GM18505 (cell line): Measurements from ENCODE around the gene TREH.

Experiments used
- ATAC-seq: cut with Tn5 transposase; IDR thresholded peaks from one replicate; pipeline ENCODE4 v1.9.1; 2021; ENCODE audit not compliant: unreplicated experiment
- POLR2A ChIP-seq: IDR thresholded peaks from 4 replicates; pipeline ENCODE4 v1.6.1; 2011; ENCODE audit warnings: borderline replicate concordance; ENCODE audit not compliant: insufficient read depth, insufficient read length; ENCODE audit errors: extremely low read depth

TREH gene

DNA sequence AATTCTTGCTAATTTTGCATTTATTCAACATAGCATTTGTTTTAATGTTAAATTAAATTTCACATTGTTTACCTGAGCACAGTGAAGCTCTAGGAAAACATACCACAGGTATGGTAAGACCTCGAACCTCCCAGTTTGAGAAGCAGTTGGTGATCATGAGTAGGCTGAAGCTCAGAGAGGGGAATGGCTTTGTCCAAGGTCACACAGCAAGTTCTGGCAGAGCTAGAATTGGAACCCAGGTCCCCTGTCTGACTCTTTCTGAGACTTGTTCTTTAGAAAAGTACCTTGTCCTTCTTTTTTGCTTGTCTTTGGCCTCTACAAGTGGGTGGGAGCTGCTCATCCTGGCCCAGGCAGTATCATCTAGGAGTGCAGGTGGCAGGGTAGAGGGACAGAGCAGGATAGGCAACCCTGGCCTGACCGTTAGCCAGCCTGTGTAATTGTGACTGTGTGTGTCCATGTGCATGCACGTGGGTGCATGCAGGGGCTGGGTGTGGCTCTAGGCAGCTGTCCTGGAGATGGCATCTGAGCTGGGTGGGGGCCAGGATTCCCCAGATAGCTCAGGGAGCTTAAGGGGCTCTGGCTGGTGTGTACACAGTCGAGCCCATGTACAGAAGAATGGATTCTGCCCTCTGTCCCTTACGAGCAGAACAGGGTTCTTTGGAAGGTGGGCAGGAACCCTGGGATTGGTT lies 50.4 kb downstream of the TREH start:
- no peak for ATAC-seq
- TF ChIP-seq POLR2A, result no peak

DNA sequence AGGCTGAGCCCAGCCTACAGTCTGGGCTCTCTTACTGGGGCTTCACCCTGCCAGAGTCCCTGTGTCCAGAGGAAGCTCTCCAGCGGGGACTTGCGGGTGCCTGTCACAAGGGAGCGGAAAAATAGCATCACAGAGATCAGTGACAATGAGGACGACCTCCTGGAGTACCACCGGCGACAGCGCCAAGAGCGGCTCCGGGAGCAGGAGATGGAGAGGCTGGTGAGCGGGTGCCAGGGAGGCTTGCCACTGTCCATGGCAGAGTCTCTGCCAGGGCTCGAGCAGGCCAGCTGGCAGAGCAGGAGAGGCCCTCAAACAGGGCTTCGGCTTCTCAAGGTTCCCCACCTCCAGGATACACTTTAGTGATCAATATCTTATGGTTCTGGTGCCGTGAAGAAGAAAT lies 51.0 kb downstream of the TREH start:
- ATAC-seq, result no peak
- no peak for TF ChIP-seq POLR2A

DNA sequence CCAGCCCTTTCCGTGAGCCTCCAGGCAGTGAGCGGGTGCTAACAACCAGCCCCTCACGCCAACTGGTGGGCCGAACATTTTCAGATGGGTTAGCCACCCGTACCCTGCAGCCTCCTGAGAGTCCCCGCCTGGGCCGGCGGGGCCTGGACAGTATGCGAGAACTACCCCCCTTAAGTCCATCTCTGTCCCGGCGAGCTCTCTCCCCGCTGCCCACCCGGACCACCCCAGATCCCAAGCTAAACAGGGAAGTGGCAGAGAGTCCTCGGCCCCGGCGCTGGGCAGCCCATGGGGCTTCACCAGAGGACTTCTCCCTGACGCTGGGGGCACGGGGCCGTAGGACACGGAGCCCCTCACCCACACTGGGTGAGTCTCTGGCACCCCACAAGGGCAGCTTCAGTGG lies 51.4 kb downstream of the TREH start:
- no peak for ATAC-seq
- TF ChIP-seq POLR2A, result no peak

DNA sequence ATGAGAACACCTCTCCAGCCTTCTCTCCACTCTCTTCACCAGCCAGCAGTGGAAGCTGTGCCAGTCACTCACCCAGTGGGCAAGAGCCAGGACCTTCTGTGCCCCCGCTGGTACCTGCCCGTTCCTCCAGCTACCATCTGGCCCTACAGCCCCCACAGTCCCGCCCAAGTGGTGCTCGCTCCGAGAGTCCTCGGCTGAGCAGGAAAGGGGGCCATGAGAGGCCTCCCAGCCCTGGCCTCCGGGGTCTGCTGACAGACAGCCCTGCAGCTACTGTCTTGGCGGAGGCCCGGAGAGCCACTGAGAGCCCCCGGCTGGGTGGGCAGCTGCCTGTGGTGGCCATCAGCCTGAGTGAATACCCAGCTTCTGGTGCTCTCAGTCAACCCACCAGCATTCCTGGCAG lies 51.9 kb downstream of the TREH start:
- no peak for TF ChIP-seq POLR2A
- ATAC-seq, result no peak

DNA sequence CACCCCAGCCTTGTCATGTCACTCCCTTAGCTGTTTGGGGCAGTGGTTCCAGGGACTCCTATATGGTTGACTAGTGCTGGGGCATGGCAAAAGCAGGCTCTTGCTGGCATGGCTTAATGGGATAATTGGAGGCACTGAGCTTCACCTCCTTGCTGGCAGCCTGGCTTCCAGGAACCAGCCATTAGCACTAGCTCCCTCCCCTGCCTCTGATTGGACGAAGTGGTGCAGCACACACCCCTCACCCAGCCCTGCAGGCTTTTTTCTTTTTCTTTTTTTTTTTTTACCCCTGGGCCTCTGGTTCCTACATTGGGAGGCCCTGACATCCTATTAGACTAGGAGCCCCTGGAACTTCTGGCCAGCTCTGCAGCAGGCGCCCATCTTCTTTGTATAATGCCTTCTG lies 53.5 kb downstream of the TREH start:
- no peak for TF ChIP-seq POLR2A
- no peak for ATAC-seq

DNA sequence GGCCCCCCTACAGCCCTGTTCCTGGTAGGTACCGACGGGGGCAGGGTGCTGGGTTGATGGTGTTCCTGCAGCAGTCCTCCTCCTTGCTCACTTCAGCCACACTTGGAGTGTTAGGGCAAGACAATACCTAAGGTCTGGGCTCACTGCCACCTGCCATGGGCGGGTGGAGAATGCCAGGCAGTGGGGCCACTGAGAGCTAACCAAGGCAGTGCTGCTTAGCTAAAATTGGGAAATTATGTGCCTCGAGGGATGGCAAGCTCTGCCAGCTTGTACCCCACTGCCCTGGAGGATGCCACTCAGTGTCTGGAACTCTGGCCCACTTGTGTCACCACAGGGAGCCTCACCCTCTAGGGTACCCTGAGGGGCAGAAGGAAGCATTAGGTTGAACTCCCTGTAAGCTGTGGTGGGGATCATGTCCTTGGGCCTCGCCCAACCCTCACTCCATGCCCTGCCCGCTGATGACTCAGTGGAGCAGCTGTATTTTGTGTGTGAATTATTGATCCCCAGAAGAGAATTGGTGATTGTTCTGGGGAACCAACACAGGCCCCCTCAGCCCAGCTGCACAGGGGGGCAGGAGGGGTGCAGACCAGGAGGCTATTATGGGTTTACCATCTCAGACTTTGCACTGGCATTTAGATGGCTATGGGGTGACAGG lies 54.3 kb downstream of the TREH start:
- ATAC-seq, result no peak
- no peak for TF ChIP-seq POLR2A

DNA sequence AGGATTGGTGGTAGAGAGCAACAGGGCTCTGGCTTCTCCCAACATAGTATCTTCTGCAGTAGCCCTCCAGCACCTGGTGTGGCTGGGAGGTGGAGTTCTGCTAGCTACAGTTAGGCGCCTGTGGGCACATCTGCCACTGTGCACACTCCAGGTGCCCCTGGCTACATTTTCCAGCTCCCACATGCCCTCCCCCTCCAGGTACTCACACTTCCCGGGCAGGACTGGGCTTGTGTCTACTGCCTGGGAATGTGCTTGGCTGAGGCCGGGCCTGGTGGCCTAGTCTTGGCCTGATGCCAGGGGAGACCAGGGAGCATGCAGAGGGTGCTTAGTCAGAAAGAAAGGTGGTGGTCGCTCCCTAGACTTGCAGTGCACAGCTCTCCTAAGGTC lies 56.2 kb downstream of the TREH start:
- TF ChIP-seq POLR2A, result no peak
- no peak for ATAC-seq

DNA sequence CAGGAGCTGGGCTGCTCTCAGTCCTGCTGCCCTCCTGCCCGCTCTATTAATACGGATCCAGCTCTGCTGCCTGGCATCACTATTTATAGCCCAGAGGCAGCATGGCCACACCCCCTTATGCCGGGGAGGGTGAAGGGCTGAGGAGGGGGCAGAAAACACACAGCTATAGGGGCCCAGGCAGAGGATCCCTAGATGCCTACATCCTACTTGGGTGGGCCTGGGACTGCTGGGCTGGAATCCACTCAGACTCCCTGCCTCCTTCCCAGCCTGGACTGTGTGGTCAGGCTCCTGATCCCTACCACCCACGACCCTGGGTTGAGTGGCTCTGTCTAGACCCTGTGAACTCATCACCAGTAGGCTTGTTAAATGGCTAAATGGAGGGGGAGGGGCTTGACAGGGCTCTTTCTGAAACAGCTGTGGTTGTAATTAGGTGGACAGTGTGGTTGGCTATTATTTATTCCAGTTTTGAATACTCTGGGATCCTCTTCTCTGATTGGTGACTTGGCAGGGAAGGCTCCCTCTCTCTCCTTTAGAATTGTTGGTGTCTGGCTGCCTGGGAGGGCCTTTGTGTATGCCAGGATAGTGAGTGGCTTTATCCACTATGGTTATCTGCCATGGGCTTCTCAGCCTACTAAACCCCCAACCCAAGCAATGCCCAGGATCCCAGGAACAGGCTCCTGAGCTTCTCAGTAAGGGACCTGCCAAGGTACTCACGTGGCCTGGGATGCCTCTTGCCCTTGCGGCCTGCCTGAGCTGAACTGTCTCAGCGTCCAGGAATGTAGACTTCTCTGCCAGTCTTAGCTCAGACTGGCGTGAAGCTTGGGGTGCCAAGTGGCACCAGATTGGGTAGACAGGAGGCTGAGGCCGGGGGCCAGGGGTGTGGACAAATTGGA lies 56.8 kb downstream of the TREH start:
- no peak for TF ChIP-seq POLR2A
- no peak for ATAC-seq

DNA sequence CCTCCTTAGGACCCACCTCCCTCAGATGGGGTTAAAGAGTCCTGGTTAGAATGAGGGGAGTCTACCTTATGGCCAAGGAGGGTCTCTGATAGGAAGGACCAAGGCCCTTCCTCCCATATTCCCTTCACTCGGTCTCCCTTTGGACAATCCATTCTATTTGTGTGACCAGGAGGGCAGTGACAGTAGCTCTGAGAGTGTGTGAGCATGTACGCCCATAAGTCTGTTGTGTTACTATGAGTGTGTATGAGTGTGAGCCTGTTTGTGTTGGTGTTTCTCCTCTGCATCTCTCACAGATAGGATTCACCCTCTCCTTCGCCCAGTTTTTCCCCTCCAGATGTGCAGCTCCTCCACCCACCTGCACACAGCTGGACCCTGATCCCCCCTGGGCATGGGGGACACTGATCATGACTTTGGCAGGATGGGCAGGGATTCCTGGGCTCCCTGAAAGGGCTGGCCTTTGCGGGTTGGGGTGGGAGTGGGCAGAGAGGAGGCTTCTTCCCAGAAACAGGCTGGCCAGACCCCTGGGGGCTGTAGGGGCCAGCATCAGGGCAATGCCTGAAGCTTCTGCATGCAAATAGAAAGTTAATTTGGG lies 57.6 kb downstream of the TREH start:
- TF ChIP-seq POLR2A, result no peak
- ATAC-seq, result no peak

DNA sequence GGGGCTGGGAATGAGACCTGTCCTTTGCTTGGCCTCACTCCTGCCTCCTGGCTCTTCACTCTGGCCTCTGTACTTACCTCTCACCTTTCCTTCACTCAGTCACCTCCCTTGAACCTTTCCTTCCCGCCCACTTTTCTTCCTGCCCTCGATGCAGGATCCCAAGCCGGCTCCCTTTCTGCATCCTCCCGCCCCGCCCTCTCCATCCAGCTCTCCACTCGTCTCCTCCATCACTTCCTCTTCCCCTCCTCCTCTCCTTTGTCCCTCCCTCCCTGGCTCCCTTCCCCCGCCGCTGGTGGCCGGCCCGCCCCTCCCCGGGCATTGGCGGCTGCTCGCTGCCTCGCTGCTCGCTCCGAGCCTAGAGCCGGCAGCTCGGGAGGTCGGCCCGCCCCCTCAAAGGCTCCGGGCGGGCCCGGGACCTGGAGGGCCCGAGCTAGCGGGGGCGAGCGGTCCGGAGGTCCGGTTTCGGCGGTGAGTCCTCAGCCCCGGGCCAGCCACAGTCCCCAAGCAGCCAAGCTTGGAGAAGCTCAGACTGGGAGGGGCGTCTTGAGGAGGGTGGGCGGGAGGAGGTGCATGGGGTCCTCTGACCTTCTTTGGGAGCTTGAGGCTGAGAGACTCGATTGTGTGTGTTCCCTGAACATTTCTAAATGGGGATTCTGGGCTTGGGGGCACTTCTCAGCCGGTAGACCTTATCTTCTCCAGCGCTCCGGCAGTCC lies 58.2 kb downstream of the TREH start:
- no peak for TF ChIP-seq POLR2A
- no peak for ATAC-seq

DNA sequence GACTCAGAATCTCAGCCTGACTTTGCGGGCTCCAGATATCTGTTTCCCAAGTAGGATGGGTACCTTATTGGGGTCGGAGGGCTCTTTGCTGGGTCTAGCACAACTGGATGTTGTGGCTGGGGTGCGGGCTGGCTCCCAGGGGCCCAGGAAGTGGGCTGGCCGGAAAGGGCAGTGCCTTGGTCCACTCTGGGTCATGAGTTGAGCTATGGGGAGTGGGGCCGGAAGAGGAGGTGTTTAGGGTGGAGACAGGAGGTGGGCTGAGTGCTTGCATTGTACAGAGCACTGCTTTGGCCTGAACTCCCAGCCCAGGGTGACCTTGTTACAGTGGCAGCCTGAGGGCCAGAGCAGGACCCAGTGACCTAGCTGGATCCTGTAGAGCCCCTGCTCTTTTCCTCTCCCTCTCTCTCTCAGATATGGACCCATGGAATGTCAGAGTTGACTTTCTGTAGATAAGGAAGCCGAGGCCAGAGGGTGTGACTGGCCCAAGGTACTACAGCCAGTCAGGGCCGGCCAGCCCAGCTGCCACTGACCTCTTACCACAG lies 58.9 kb downstream of the TREH start:
- ATAC-seq, result no peak
- TF ChIP-seq POLR2A, result no peak

DNA sequence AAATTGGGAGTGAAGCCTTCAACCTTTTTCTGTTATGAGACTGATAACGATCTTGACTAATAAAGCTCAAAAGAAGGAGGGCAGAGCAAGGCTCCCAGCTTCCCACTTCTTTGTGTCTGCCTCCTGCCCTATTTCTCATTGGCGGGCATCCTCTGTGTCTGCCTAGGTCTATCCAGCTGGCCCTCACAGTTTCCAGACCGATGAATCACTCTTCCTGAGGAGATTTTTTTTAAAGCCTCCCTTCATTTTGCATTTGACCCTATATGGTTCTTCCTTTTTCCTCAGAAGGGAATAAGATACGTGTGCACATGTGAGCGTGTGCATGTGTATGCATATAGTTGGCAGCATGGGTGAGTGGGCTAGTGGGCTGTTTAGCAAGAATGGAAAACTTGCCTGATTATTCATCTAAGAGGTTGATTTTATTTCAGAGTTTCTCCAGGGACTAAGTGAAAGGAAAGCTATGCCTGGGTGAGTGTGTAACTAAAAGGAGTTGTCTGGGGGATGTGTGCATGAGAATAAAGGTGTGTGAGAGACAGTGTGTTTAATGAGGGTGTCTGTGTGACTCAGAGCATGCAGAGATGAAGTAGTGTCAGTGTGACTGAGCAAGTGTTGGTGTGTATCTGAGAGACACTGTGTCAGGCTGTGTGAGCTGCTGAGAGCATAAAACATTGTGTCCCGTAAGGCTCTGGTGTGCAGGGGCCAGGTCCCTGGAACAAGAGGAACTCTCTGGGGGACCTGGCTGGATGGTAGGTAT lies 59.8 kb downstream of the TREH start:
- ATAC-seq, result no peak
- TF ChIP-seq POLR2A, result no peak

DNA sequence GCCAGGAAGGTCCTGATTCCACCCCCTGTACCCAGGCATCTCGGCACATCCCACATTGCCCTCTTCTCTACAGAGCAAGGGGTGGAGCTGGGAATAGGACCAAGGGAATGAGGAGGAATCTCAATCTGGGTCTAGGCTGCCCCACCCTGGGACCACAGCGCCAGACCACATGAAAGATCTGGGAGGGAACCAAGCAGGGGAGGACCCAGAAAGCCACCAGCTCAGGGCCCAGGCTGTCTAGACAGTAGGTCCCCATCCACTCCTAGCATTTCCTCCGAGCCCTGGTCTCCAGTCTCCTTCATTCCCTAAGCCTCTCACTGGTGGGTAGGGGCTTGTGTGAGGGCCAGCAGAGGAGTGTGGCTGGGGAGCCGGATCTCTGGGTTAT lies 60.5 kb downstream of the TREH start:
- no peak for TF ChIP-seq POLR2A
- no peak for ATAC-seq
